Measurements from ENCODE around the gene PECR.

DNA sequence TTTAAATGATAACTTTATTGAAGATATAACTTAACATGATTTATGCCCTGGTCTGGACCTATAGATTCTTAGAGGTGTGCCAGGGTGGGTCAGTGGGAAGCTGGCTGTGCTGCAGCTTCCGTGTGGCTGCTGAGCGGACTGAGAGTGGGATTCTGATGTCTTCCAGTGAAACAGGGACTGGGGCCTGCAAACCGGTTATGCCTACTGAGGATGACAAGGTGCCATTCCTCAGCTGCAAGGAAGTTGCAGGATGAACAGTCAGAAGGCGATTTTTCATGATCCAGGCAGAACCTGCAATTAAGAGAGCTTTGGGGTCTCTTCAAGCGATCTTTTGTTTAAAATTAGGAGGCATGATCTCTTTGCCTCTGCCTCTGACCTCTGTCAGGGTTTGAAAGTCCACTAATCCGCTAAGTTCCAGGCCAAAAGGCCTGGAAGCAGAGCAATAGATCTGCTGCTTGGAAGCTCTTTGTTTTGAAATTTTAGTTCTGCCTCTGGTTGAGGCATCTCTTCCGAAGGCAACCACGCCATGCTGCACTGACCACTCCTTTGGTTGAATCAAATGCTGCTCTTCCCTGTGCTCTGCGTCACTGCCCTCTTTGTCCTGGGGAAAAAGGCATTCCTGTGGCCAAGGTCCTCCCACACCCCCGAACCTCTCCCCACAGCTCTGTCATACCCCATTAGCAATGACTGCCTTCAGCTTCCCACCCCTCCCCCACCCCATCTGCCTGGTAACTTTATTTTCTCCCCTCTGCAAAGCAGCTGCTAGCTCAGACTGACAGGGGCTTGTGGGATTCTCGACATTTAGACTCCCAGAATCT is 2.1 kb upstream of the PECR start:
- TF ChIP-seq YY1 (tag by site-specific recombination; IDR thresholded peaks at IDR 0.05) (no peak), FEZF1 (tag by site-specific recombination; IDR thresholded peaks at IDR 0.05) (no peak), ZBTB1 (tag by site-specific recombination; IDR thresholded peaks at IDR 0.05) (no peak), ZBTB7A (tag by site-specific recombination; IDR thresholded peaks at IDR 0.05; ENCODE audit: low read depth) (no peak)
- TF ChIP-seq, protein P1, sequence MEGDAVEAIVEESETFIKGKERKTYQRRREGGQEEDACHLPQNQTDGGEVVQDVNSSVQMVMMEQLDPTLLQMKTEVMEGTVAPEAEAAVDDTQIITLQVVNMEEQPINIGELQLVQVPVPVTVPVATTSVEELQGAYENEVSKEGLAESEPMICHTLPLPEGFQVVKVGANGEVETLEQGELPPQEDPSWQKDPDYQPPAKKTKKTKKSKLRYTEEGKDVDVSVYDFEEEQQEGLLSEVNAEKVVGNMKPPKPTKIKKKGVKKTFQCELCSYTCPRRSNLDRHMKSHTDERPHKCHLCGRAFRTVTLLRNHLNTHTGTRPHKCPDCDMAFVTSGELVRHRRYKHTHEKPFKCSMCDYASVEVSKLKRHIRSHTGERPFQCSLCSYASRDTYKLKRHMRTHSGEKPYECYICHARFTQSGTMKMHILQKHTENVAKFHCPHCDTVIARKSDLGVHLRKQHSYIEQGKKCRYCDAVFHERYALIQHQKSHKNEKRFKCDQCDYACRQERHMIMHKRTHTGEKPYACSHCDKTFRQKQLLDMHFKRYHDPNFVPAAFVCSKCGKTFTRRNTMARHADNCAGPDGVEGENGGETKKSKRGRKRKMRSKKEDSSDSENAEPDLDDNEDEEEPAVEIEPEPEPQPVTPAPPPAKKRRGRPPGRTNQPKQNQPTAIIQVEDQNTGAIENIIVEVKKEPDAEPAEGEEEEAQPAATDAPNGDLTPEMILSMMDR (tag by site-specific recombination; IDR thresholded peaks at IDR 0.05) = no peak
